Stimulated activated CD8-positive, alpha-beta memory T cell treated with anti-CD3 and anti-CD28 coated beads, Interleukin-7, amount 100 ng/mL, for 1 hour (primary cell): ENCODE results near the gene SLC7A7.
"Not testable (repeated sequence)": the region's sequence is repeated elsewhere in the genome, so short reads cannot be mapped to it uniquely, and the experiment has no call there.

Source experiments
- DNase-seq, 2 donors: peaks; one replicate each; pipeline ENCODE4 v3.0.0-alpha.2; 2020; ENCODE audit warnings: low read depth in 2 of 2

SLC7A7 gene

GRCh38 chr14:22814941-22815713 lies at the start of gene SLC7A7:
Gene SLC7A7, minus strand, starts transcription at chr14:22815435. Its CDS starts 2,037 bp downstream, at chr14:22813398.
- DNase-seq = no peak

GRCh38 chr14:22864979-22865378 lies 49.7 kb upstream of the SLC7A7 start:
- no peak for DNase-seq

GRCh38 chr14:22861651-22862050 lies 46.4 kb upstream of the SLC7A7 start:
- no peak for DNase-seq

GRCh38 chr14:22860377-22860776 lies 45.1 kb upstream of the SLC7A7 start:
- DNase-seq = not testable (repeated sequence)

- no peak for DNase-seq
Observed at GRCh38 chr14:22856428-22856827, 41.2 kb upstream of the SLC7A7 start.

- no peak for DNase-seq
Observed at GRCh38 chr14:22854963-22855724, 39.9 kb upstream of the SLC7A7 start.

GRCh38 chr14:22854296-22854695 lies 39.1 kb upstream of the SLC7A7 start:
- DNase-seq = not testable (repeated sequence)

GRCh38 chr14:22852940-22853767 lies 37.9 kb upstream of the SLC7A7 start:
- DNase-seq = peak; percentile 78 to 94

GRCh38 chr14:22852599-22852939 lies 37.3 kb upstream of the SLC7A7 start:
- DNase-seq = no peak

- not testable (repeated sequence) for DNase-seq
Observed at GRCh38 chr14:22852178-22852577, 36.9 kb upstream of the SLC7A7 start.

GRCh38 chr14:22850944-22851764 lies 35.9 kb upstream of the SLC7A7 start:
- no peak for DNase-seq

- no peak for DNase-seq
Observed at GRCh38 chr14:22849212-22849819, 34.1 kb upstream of the SLC7A7 start.

- no peak for DNase-seq
Observed at GRCh38 chr14:22848351-22849164, 33.3 kb upstream of the SLC7A7 start.

GRCh38 chr14:22847661-22848341 lies 32.6 kb upstream of the SLC7A7 start:
- DNase-seq = no peak

GRCh38 chr14:22846811-22847307 lies 31.6 kb upstream of the SLC7A7 start:
- no peak for DNase-seq

GRCh38 chr14:22845821-22846625 lies 30.8 kb upstream of the SLC7A7 start:
- DNase-seq = no peak

- no peak for DNase-seq
Observed at GRCh38 chr14:22845103-22845394, 29.8 kb upstream of the SLC7A7 start.

- no peak for DNase-seq
Observed at GRCh38 chr14:22844221-22845102, 29.2 kb upstream of the SLC7A7 start.
